ENCODE measurements around the gene MOG.

- TF ChIP-seq EZH2 (IDR thresholded peaks at IDR 0.05; ENCODE audit: borderline replicate concordance, low read depth, low read length, severe bottlenecking) (no peak), CTCF (IDR thresholded peaks at IDR 0.05; ENCODE audit: borderline replicate concordance, extremely low read depth, low read length, poor library complexity, severe bottlenecking) (no peak)
Measured at GRCh38 chr6:29626948-29627754, 29.7 kb upstream of the MOG start.
